NCI-H460 (cell line): Measurements from ENCODE around the gene ENTHD1. TPM values are rescaled to one million over a fixed set of nuclear protein-coding genes. Genes with fewer than 3 reads are reported as not detected.

Experiments used
- DNase-seq: peaks from one replicate; pipeline ENCODE4 v3.0.0-alpha.2; 2016; ENCODE audit warnings: low read depth; ENCODE audit errors: extremely low read depth
- small RNA-seq, 2 experiments: library from RNA; depleted of rRNA; stranded (forward); fragments of <200 nt; gene quantifications; one replicate each; pipeline ENCODE3, GENCODE V24; 2014
- total RNA-seq: library from RNA; depleted of rRNA; stranded (reverse); fragments of >200 nt; shearing (Covaris generic); gene quantifications from 2 replicates; pipeline ENCODE4 v1.2.3, GENCODE V29; 2014; rRNA removed

ENTHD1 gene
- total RNA-seq, 1 experiment from 2014 or later = not detected

DNA sequence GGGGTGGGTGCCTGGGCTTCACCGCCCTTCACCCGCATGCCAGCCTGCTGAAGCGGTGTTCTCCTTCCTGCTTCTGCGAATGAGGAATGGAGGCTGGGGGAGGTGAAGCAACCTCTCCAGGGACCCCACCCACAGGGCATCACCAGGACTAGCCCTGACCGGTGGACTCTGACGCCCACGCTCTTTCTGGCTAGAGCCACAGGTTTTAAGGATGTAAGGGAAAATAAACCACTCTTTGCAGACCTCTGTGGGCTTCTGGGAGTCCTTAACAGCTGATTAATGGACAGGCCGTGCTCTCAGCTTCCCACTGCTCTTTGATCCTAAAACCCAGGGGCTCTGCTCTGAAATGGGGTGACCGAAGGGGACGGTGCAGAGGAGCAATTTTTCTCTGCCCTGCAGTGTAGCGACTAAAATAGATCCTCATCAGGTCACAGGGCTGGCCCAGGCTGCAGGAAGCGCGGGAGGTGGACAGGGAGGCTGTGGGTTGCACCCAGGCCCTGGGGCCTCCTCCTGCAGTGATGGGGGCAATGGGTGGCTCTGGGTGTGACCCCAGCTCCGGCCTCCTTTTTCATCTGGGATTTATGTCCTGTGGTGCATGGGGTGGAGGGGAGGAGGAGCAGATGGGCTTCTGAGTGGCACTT is 195.7 kb downstream of the ENTHD1 start:
- no peak for DNase-seq

GRCh38 chr22:39693943-39694500 is 199.5 kb downstream of the ENTHD1 start:
- DNase-seq = no peak

Small RNAs within 50 kb of the gene (small RNA-seq; reads per million reads assigned to genes)
- gene RN7SKP210 = 0 reads per million in 2 experiments

Other genes with a start within 250 kb of the ENTHD1 start
- gene GRAP2, start 7.3 kb upstream of the ENTHD1 start, total RNA-seq = 0.02 TPM in 1 of 2 replicates, not detected in the other
- gene TMA7B, start 66.6 kb upstream of the ENTHD1 start, total RNA-seq = not detected in 2 replicates
- 0.07 and 0.09 TPM in 2 replicates for gene FAM83F, start 101.2 kb upstream of the ENTHD1 start, total RNA-seq